Suprapubic skin (tissue), 4 donors: ENCODE measurements around the gene LRP1B. TPM values are rescaled to one million over a fixed set of nuclear protein-coding genes. Genes with fewer than 3 reads are reported as not detected.
"Not testable (repeated sequence)": the region's sequence is repeated elsewhere in the genome, so short reads cannot be mapped to it uniquely, and the experiment has no call there.

Experiments
- DNase-seq, 2 donors: peaks; one replicate each; pipeline ENCODE4 v3.0.0-alpha.2; 2019; ENCODE audit warnings: low spot score in 2 of 2
- H3K27ac ChIP-seq: fragments of 200-600 bp; sonication (generic); one replicate; pipeline ENCODE4 v1.5.1; 2019
- H3K27me3 ChIP-seq: fragments of 200-600 bp; sonication (generic); one replicate; pipeline ENCODE4 v1.5.1; 2019
- H3K36me3 ChIP-seq: fragments of 200-600 bp; sonication (generic); one replicate; pipeline ENCODE4 v1.5.1; 2019
- H3K4me1 ChIP-seq: fragments of 200-600 bp; sonication (generic); one replicate; pipeline ENCODE4 v1.5.1; 2019
- H3K4me3 ChIP-seq: fragments of 200-600 bp; sonication (generic); one replicate; pipeline ENCODE4 v1.5.1; 2019; ENCODE audit warnings: mild to moderate bottlenecking
- H3K9me3 ChIP-seq: fragments of 200-600 bp; sonication (generic); one replicate; pipeline ENCODE4 v1.5.1; 2019
- EP300 ChIP-seq: sonication (generic); formaldehyde crosslinking; IDR thresholded peaks from one replicate; pipeline ENCODE4 v1.6.1; 2017; ENCODE audit warnings: antibody characterized with exemption
- POLR2A ChIP-seq, 2 donors: fragments of 450-650 bp; IDR thresholded peaks; one replicate each; pipeline ENCODE4 v1.6.1; 2017; ENCODE audit warnings: antibody characterized with exemption in 2 of 2, mild to moderate bottlenecking in 2 of 2, moderate library complexity in 2 of 2
- POLR2AphosphoS5 ChIP-seq, 3 donors: sonication (generic); formaldehyde crosslinking; IDR thresholded peaks; one replicate each; pipeline ENCODE4 v1.6.1; 2017; ENCODE audit warnings: antibody characterized with exemption in 3 of 3
- WGBS: methylation state at CpG from one replicate; pipeline ENCODE4 v1.1.5; 2018; 5-methylcytosine and 5-hydroxymethylcytosine counted together
- total RNA-seq, 4 donors: library from RNA; depleted of rRNA; stranded (reverse); fragments of >200 nt; gene quantifications; one replicate each; pipeline ENCODE4 v1.1.0, GENCODE V29; 2016
- TF ChIP-seq, protein P1 (sequence below), 2 donors: fragments of 200-600 bp in 1 of 2; fragments of 450-650 bp in 1 of 2; sonication (generic) in 1 of 2; IDR thresholded peaks; one replicate each; pipeline ENCODE4 v1.5.1; 2016 to 2019; ENCODE audit warnings: antibody characterized with exemption in 2 of 2, mild to moderate bottlenecking in 1 of 2, moderate library complexity in 1 of 2

Gene LRP1B
- total RNA-seq, 4 donors from 2014 or later, result 0.11 to 2.7 (median 1.3) TPM

DNA sequence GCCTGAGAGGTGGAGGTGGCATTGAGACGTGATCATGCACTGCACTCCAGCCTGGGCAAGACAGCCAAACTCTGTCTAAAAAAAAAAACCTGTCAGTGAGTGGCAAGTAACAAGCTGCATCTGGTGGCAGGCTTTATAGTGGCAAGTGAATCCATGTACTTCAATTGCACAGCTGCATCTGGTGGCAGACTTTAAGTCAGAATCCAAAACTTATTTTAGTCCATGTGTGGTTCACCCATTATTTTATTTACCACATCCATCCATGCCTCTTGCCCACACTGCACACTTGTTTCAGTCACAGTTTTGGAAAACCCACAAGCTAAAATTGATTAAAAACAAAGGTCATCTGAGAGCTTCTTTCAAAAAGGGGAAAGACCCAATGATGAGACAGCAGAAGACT is 1714.2 kb downstream of the LRP1B start:
- TF ChIP-seq, protein P1, sequence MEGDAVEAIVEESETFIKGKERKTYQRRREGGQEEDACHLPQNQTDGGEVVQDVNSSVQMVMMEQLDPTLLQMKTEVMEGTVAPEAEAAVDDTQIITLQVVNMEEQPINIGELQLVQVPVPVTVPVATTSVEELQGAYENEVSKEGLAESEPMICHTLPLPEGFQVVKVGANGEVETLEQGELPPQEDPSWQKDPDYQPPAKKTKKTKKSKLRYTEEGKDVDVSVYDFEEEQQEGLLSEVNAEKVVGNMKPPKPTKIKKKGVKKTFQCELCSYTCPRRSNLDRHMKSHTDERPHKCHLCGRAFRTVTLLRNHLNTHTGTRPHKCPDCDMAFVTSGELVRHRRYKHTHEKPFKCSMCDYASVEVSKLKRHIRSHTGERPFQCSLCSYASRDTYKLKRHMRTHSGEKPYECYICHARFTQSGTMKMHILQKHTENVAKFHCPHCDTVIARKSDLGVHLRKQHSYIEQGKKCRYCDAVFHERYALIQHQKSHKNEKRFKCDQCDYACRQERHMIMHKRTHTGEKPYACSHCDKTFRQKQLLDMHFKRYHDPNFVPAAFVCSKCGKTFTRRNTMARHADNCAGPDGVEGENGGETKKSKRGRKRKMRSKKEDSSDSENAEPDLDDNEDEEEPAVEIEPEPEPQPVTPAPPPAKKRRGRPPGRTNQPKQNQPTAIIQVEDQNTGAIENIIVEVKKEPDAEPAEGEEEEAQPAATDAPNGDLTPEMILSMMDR (IDR thresholded peaks at IDR 0.05), result no peak
- no peak for TF ChIP-seq POLR2A (IDR thresholded peaks at IDR 0.05)
- TF ChIP-seq EP300, result no peak
- no peak for TF ChIP-seq POLR2AphosphoS5 (IDR thresholded peaks at IDR 0.05)
- Histone ChIP-seq H3K27ac (no peak overlapping the region), H3K4me3 (no peak overlapping the region), H3K27me3 (no peaks in the 10 kb centered on the region), H3K4me1 (no peaks in the 10 kb centered on the region), H3K36me3 (no peaks in the 10 kb centered on the region), H3K9me3 (peaks cover 9% of the 10 kb centered on the region)
- DNase-seq, result no peak
- WGBS, result 75% methylated on average over 1 of the region's 1 CpG

DNA sequence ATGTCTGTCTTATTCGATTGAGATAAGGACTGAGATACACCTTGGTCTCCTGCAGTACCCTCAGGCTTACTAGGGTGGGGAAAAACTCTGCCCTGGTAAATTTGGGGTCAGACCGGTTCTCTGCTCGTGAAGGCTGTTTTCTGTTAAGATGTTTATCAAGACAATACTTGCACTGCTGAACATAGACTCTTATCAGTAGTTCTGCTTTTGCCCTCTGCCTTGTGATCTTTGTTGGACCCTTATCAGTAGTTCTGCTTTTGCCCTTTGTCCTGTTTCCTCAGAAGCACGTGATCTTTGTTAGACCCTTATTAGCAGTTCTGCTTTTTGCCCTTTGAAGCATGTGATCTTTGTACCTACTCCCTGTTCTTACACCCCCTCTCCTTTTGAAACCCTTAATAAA is 1715.8 kb downstream of the LRP1B start:
- H3K27me3 ChIP-seq, H3K9me3 ChIP-seq, H3K27ac ChIP-seq, DNase-seq, H3K4me1 ChIP-seq, H3K36me3 ChIP-seq, H3K4me3 ChIP-seq: not testable (repeated sequence)
- 67% methylated on average over 4 of the region's 4 CpGs for WGBS

DNA sequence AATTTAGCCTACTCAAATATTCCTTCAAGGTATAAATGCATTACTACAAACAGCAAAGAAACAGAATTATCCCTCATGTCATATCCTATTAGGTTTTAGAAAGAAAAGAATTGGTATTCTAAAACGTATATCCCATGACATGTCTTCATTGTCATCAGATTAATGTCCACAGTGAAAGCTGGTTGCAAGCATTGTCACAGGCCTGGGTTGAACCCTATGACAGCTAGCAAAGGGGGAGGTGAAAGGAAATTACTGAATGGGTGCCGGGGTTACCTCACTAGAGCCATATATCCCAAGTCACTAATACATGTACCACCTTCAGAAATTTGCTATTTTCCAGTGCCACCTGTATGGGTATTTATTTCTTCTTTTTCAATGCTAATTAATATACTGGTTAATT is 1720.1 kb downstream of the LRP1B start:
- no peaks in the 10 kb centered on the region for H3K36me3 ChIP-seq
- no peaks in the 10 kb centered on the region for H3K27me3 ChIP-seq
- DNase-seq, result no peak
- no peak for TF ChIP-seq POLR2AphosphoS5 (IDR thresholded peaks at IDR 0.05)
- TF ChIP-seq, protein P1 (IDR thresholded peaks at IDR 0.05), result no peak
- TF ChIP-seq POLR2A (IDR thresholded peaks at IDR 0.05), result no peak
- TF ChIP-seq EP300, result no peak
- no peaks in the 10 kb centered on the region for H3K4me1 ChIP-seq
- H3K27ac ChIP-seq, result no peak overlapping the region
- H3K4me3 ChIP-seq, result no peak overlapping the region
- H3K9me3 ChIP-seq, result peaks cover 9% of the 10 kb centered on the region
- 91% methylated on average over 2 of the region's 2 CpGs for WGBS

DNA sequence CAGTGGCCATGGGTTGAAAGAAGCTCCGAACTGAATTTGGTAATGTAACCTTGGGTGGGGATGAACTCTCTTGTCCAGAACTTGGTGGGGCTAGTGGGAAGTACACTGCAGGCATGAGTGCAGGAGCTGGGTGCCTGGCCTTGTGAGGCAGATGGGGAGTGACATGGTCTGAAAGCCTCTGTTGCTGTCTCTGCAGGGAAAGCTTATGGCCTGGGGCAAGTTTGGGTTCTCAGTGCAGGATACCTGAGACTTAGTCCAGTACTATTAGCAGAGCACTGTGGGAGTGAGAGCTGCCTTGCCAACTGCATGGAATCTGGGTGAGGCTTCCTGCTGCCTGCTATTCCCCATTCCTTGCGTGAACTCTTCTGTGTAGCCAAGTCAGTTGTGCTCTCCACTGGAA is 1729.8 kb downstream of the LRP1B start:
- H3K36me3 ChIP-seq, result no peaks in the 10 kb centered on the region
- 66% methylated on average over 2 of the region's 2 CpGs for WGBS
- H3K27me3 ChIP-seq, result no peaks in the 10 kb centered on the region
- no peak overlapping the region for H3K4me3 ChIP-seq
- DNase-seq, result no peak
- no peaks in the 10 kb centered on the region for H3K9me3 ChIP-seq
- TF ChIP-seq POLR2A (IDR thresholded peaks at IDR 0.05), result no peak
- no peak for TF ChIP-seq POLR2AphosphoS5 (IDR thresholded peaks at IDR 0.05)
- TF ChIP-seq, protein P1 (IDR thresholded peaks at IDR 0.05), result no peak
- no peak overlapping the region for H3K27ac ChIP-seq
- no peaks in the 10 kb centered on the region for H3K4me1 ChIP-seq

DNA sequence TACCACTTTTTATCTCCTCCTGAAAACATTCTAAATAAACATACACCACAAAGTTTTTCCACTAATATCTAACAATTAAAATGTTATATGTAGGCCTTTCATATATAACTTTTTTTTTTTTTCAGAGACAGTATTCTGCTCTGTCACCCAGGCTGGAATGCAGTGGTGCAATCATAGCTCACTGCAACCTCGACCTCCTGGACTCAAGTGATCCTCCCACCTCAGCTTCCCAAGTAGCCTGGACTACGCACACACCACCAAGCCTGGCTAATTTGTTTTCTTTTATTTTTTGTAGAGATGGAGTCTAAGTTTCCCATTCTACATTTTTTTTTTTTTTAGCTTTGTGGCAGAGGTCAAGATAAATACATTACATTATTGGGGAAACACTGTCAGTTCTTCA is 1738.0 kb downstream of the LRP1B start:
- WGBS, result 75% methylated on average over 2 of the region's 2 CpGs
- Histone ChIP-seq H3K27me3 (no peaks in the 10 kb centered on the region), H3K4me3 (no peak overlapping the region), H3K27ac (no peak overlapping the region), H3K36me3 (no peaks in the 10 kb centered on the region), H3K9me3 (no peaks in the 10 kb centered on the region), H3K4me1 (no peaks in the 10 kb centered on the region)
- TF ChIP-seq, protein P1 (IDR thresholded peaks at IDR 0.05), result no peak
- TF ChIP-seq POLR2A (IDR thresholded peaks at IDR 0.05) (no peak), POLR2AphosphoS5 (IDR thresholded peaks at IDR 0.05) (no peak), EP300 (no peak)
- no peak for DNase-seq

DNA sequence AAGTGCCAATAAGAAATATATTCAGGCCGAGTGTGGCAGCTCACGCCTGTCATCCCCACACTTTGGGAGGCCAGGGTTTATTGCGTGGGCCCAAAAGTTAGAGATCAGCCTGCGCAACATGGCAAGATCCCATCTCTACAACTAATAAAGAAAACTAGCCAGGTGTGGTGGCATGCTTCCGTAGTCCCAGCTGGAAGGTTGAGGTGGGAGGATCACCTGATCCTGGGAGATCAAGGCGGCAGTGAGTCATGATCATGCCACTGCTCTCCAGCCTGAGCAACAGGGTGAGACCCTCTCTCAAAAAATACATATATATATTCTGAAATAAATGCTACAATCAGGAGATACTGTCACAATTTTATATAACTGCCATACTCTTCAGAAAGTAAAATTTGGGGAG is 1745.9 kb downstream of the LRP1B start:
- no peaks in the 10 kb centered on the region for H3K4me1 ChIP-seq
- no peak for DNase-seq
- no peak overlapping the region for H3K27ac ChIP-seq
- H3K27me3 ChIP-seq, result no peaks in the 10 kb centered on the region
- WGBS, result 92% methylated on average over 6 of the region's 6 CpGs
- no peaks in the 10 kb centered on the region for H3K36me3 ChIP-seq
- no peak overlapping the region for H3K4me3 ChIP-seq
- no peak for TF ChIP-seq EP300
- no peak for TF ChIP-seq POLR2A (IDR thresholded peaks at IDR 0.05)
- TF ChIP-seq, protein P1 (IDR thresholded peaks at IDR 0.05), result no peak
- no peak for TF ChIP-seq POLR2AphosphoS5 (IDR thresholded peaks at IDR 0.05)
- no peaks in the 10 kb centered on the region for H3K9me3 ChIP-seq
